Astrocyte (in vitro differentiated cells and primary cell): Measurements from ENCODE around the gene CIBAR2. TPM values are rescaled to one million over a fixed set of nuclear protein-coding genes. Genes with fewer than 3 reads are reported as not detected.
A peak's percentile ranks its signal among the peaks of the same experiment; 100 is the strongest.

Source experiments
- DNase-seq: peaks from one replicate; pipeline ENCODE4 v3.0.0-alpha.2; 2010; ENCODE audit warnings: low read depth
- FAIRE-seq: peaks from 2 replicates; lab custom pipeline; 2011; peaks lifted over from hg19 to GRCh38; lab: Jason Lieb, UNC
- H2AFZ ChIP-seq: 2 replicates; pipeline ENCODE4 v1.6.0; 2012; ENCODE audit warnings: low read depth, low read length, inconsistent platforms
- H3K27ac ChIP-seq: 2 replicates; pipeline ENCODE4 v1.5.1; 2011; ENCODE audit warnings: low read depth, low read length, inconsistent platforms
- H3K27me3 ChIP-seq: 2 replicates; pipeline ENCODE4 v1.6.0; 2011; ENCODE audit warnings: low read length, inconsistent platforms; ENCODE audit not compliant: insufficient read depth
- H3K36me3 ChIP-seq: 2 replicates; pipeline ENCODE4 v1.5.1; 2011; ENCODE audit warnings: low read length, inconsistent platforms; ENCODE audit not compliant: insufficient read depth
- H3K4me1 ChIP-seq: 2 replicates; pipeline ENCODE4 v1.5.1; 2011; ENCODE audit warnings: low read length, inconsistent platforms; ENCODE audit not compliant: insufficient read depth
- H3K4me2 ChIP-seq: 2 replicates; pipeline ENCODE4 v1.6.0; 2012; ENCODE audit warnings: low read length, inconsistent platforms
- H3K4me3 ChIP-seq: 2 replicates; pipeline ENCODE4 v1.5.1; 2011; ENCODE audit warnings: low read depth, mild to moderate bottlenecking, low read length, inconsistent platforms; ENCODE audit not compliant: insufficient read depth
- H3K79me2 ChIP-seq: 2 replicates; pipeline ENCODE4 v1.6.0; 2012; ENCODE audit warnings: mild to moderate bottlenecking, low read length, inconsistent platforms; ENCODE audit not compliant: insufficient read depth
- H3K9ac ChIP-seq: 2 replicates; pipeline ENCODE4 v1.6.0; 2012; ENCODE audit warnings: mild to moderate bottlenecking, low read length, inconsistent platforms
- H3K9me3 ChIP-seq: 2 replicates; pipeline ENCODE4 v1.5.1; 2012; ENCODE audit warnings: low read depth, mild to moderate bottlenecking, low read length, inconsistent platforms; ENCODE audit not compliant: insufficient read depth
- H4K20me1 ChIP-seq: 2 replicates; pipeline ENCODE4 v1.6.0; 2012; ENCODE audit warnings: low read length, inconsistent platforms; ENCODE audit not compliant: insufficient read depth
- H3K27ac Mint-ChIP-seq: one replicate; pipeline ENCODE4 v1.8.0; 2021; ENCODE audit warnings: mild to moderate bottlenecking, mixed read lengths; ENCODE audit not compliant: unreplicated experiment
- H3K27me3 Mint-ChIP-seq: one replicate; pipeline ENCODE4 v1.8.0; 2021; ENCODE audit warnings: low read depth, mixed read lengths; ENCODE audit not compliant: unreplicated experiment
- H3K36me3 Mint-ChIP-seq: one replicate; pipeline ENCODE4 v1.8.0; 2021; ENCODE audit warnings: low read depth, mixed read lengths; ENCODE audit not compliant: unreplicated experiment
- H3K4me1 Mint-ChIP-seq: one replicate; pipeline ENCODE4 v1.8.0; 2021; ENCODE audit warnings: low read depth, mixed read lengths; ENCODE audit not compliant: unreplicated experiment
- H3K4me3 Mint-ChIP-seq: one replicate; pipeline ENCODE4 v1.8.0; 2021; ENCODE audit warnings: mild to moderate bottlenecking, moderate library complexity, mixed read lengths; ENCODE audit not compliant: unreplicated experiment
- H3K9me3 Mint-ChIP-seq: one replicate; pipeline ENCODE4 v1.8.0; 2021; ENCODE audit warnings: mild to moderate bottlenecking, mixed read lengths; ENCODE audit not compliant: unreplicated experiment
- EZH2 ChIP-seq: IDR thresholded peaks from 2 replicates; pipeline ENCODE4 v1.6.1; 2012; ENCODE audit warnings: mild to moderate bottlenecking, low read length, inconsistent platforms; ENCODE audit not compliant: insufficient read depth
- total RNA-seq: library from RNA; stranded (reverse); gene quantifications from 2 replicates; pipeline ENCODE4 v1.2.1, GENCODE V29; 2021
- TF ChIP-seq, protein P1 (sequence below): IDR thresholded peaks from 2 replicates; pipeline ENCODE4 v1.5.1; 2011; ENCODE audit warnings: low read depth, mild to moderate bottlenecking, inconsistent platforms, low read length, moderate library complexity; ENCODE audit not compliant: insufficient read depth

The CIBAR2 gene
- total RNA-seq, 1 donor from 2014 or later = not detected

DNA sequence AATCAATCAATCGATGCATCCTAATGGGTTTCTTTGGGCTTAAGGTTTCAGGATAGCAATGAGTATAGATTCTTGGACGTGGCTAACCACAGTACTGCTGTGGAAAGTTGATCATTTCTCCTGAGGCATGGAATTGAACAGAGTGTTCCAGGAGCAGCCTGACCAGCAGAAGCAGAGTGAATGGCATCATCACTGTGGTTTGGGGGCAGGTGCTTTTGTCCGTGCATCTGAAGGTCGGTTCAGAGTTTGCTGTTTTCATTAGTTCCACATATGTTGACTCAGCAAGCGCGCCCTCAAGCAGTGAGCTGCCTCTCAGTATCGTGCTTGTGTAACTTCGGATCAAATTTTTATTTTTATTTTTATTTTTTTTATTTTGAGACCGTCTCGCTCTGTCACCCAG, 59.7 kb downstream of the CIBAR2 start:
- FAIRE-seq (no peak), DNase-seq (peak; percentile 13)
- Histone ChIP-seq H3K9me3 (no peaks in the 10 kb centered on the region), H3K36me3 (no peaks in the 10 kb centered on the region), H3K4me1 (peaks cover 20% of the 10 kb centered on the region), H3K27ac (no peak overlapping the region), H3K4me2 (no peak overlapping the region), H4K20me1 (peaks cover 32% of the 10 kb centered on the region), H3K79me2 (no peaks in the 10 kb centered on the region), H3K27me3 (no peaks in the 10 kb centered on the region), H2AFZ (no peak overlapping the region), H3K4me3 (no peak overlapping the region), H3K9ac (no peak overlapping the region)
- Mint-ChIP-seq H3K9me3 (peaks cover 2% of the 10 kb centered on the region), H3K36me3 (peaks cover 5% of the 10 kb centered on the region), H3K4me3 (no peak overlapping the region), H3K27ac (no peak overlapping the region), H3K27me3 (peaks cover 6% of the 10 kb centered on the region), H3K4me1 (peaks cover 13% of the 10 kb centered on the region)
- no peak for TF ChIP-seq EZH2
- TF ChIP-seq, protein P1, sequence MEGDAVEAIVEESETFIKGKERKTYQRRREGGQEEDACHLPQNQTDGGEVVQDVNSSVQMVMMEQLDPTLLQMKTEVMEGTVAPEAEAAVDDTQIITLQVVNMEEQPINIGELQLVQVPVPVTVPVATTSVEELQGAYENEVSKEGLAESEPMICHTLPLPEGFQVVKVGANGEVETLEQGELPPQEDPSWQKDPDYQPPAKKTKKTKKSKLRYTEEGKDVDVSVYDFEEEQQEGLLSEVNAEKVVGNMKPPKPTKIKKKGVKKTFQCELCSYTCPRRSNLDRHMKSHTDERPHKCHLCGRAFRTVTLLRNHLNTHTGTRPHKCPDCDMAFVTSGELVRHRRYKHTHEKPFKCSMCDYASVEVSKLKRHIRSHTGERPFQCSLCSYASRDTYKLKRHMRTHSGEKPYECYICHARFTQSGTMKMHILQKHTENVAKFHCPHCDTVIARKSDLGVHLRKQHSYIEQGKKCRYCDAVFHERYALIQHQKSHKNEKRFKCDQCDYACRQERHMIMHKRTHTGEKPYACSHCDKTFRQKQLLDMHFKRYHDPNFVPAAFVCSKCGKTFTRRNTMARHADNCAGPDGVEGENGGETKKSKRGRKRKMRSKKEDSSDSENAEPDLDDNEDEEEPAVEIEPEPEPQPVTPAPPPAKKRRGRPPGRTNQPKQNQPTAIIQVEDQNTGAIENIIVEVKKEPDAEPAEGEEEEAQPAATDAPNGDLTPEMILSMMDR = no peak

DNA sequence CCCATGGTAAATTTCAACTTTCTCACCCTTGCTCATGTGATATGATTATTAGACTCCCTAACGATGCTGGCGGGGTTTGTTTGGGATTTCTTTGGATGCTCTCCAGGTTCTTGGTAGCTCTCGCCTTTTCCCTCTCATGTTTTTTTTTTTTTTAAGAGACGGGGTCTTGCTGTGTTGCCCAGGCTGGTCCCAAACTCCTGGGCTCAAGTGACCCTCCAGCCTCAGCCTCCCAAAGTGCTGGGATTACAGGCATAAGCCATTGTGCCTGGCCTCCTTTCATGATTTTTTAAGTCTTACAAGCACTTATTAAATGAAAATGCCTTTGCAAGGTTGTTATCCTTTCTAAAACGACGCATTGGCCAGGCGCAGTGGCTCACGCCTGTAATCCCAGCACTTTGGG, 60.6 kb downstream of the CIBAR2 start:
- no peak for FAIRE-seq
- H3K4me1 Mint-ChIP-seq = peaks cover 13% of the 10 kb centered on the region

DNA sequence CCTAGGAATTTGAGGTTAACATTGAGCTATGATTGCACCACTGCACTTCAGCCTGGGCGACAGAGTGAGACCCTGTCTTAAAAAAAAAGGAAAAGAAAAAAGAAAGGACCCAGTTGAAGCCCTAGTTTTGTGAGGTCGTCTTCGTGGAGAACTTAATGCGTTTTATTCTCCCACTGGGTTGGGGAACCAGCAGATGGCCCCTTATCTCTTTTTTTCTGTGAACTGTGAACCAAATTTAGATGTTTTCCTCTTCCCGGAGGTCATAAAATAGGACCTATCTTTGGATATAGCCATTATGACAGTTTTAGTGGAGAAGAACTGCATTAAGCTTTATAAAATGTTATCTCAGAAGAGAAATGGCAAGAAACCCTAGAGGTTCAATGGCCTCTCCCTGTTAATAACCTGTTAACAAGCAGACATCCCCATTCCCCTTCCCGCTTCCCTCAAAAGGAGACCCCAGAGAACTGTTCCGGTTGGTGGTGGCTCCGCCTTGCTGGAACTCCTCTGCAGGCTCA, 61.1 kb downstream of the CIBAR2 start:
- Histone ChIP-seq H3K4me1 (peaks cover 18% of the 10 kb centered on the region), H3K9ac (peak overlapping the region; percentile 22), H3K9me3 (no peaks in the 10 kb centered on the region), H3K4me2 (peak overlapping the region; percentile 58), H3K4me3 (no peak overlapping the region), H3K79me2 (no peaks in the 10 kb centered on the region), H3K36me3 (no peaks in the 10 kb centered on the region), H3K27me3 (peaks cover 4% of the 10 kb centered on the region), H2AFZ (no peak overlapping the region), H4K20me1 (peaks cover 24% of the 10 kb centered on the region), H3K27ac (peak overlapping the region; percentile 51)
- Mint-ChIP-seq H3K27ac (no peak overlapping the region), H3K27me3 (peaks cover 9% of the 10 kb centered on the region), H3K4me3 (no peak overlapping the region), H3K36me3 (peaks cover 5% of the 10 kb centered on the region), H3K4me1 (peaks cover 13% of the 10 kb centered on the region), H3K9me3 (peaks cover 2% of the 10 kb centered on the region)
- DNase-seq (no peak), FAIRE-seq (no peak)
- TF ChIP-seq, protein P1 = no peak
- no peak for TF ChIP-seq EZH2

More for the DNA sequence above, 60.6 kb downstream of the CIBAR2 start:
- no peak overlapping the region for H3K27ac Mint-ChIP-seq
- Histone ChIP-seq H4K20me1 (peaks cover 25% of the 10 kb centered on the region), H2AFZ (no peak overlapping the region), H3K36me3 (no peaks in the 10 kb centered on the region), H3K27me3 (peaks cover 2% of the 10 kb centered on the region), H3K9ac (no peak overlapping the region), H3K27ac (no peak overlapping the region), H3K9me3 (no peaks in the 10 kb centered on the region), H3K4me1 (peaks cover 20% of the 10 kb centered on the region), H3K79me2 (no peaks in the 10 kb centered on the region), H3K4me3 (no peak overlapping the region), H3K4me2 (no peak overlapping the region)
- H3K9me3 Mint-ChIP-seq = peaks cover 2% of the 10 kb centered on the region
- TF ChIP-seq EZH2 = no peak
- TF ChIP-seq, protein P1 = no peak
- H3K27me3 Mint-ChIP-seq = peaks cover 6% of the 10 kb centered on the region
- H3K4me3 Mint-ChIP-seq = no peak overlapping the region
- DNase-seq = no peak
- peaks cover 5% of the 10 kb centered on the region for H3K36me3 Mint-ChIP-seq
